Tibial artery (tissue), 4 donors: ENCODE results near the gene ZNF726.

Experiments
- DNase-seq, 2 donors: peaks; one replicate each; pipeline ENCODE4 v3.0.0-alpha.2; 2019
- H3K27ac ChIP-seq, 2 donors: fragments of 200-600 bp; sonication (generic) in 1 of 2; 1 replicate in 1 of 2; 2 replicates in 1 of 2; pipeline ENCODE4 v1.5.1; 2018 to 2019; ENCODE audit warnings: mild to moderate bottlenecking in 1 of 2
- H3K27me3 ChIP-seq, 2 donors: fragments of 200-600 bp; sonication (generic) in 1 of 2; one replicate each; pipeline versions ENCODE4 v1.5.1 to v1.6.0; 2016 to 2019
- H3K36me3 ChIP-seq, 3 donors: fragments of 200-600 bp; sonication (generic) in 2 of 3; one replicate each; pipeline ENCODE4 v1.5.1; 2016 to 2019; ENCODE audit warnings: mild to moderate bottlenecking in 2 of 3
- H3K4me1 ChIP-seq, 4 donors: fragments of 200-600 bp; sonication (generic) in 2 of 4; 1 replicate in 3 of 4; 2 replicates in 1 of 4; pipeline ENCODE4 v1.5.1; 2016 to 2019
- H3K4me3 ChIP-seq, 2 donors: fragments of 200-600 bp; sonication (generic) in 1 of 2; 1 replicate in 1 of 2; 2 replicates in 1 of 2; pipeline ENCODE4 v1.5.1; 2018 to 2019; ENCODE audit warnings: mild to moderate bottlenecking in 2 of 2
- H3K9me3 ChIP-seq, 3 donors: fragments of 200-600 bp; sonication (generic) in 1 of 3; one replicate each; pipeline ENCODE4 v1.5.1; 2016 to 2019
- intact Hi-C: fragments of 100-400 bp; cut with DNase I; formaldehyde crosslinking; loops from one replicate; pipeline ENCODE4 v1.15.0; 2023; ENCODE audit warnings: low total_unique reads
- TF ChIP-seq, protein P1 (sequence below), 2 experiments: fragments of 200-600 bp in 1 of 2; fragments of 450-650 bp in 1 of 2; IDR thresholded peaks; one replicate each; pipeline ENCODE4 v1.5.1; 2017 to 2019; ENCODE audit warnings: antibody characterized with exemption in 2 of 2, mild to moderate bottlenecking in 1 of 2, moderate library complexity in 1 of 2

Gene ZNF726

DNA sequence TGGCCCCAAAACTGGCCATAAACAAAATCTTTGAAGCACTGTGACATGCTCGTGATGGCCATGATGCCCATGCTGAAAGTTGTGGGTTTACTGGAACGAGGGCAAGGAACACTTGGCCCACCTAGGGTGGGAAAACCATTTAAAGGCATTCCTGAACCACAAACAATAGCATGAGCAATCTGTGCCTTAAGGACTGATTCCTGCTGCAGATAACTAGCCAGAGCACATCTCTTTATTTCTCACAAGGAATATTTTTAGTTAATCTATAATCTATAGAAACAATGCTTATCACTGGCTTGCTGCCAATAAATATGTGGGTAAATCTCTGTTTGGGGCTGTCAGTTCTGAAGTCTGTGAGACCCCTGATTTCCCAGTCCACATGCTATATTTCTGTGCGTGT is 10.3 kb upstream of the ZNF726 start:
- H3K4me3 ChIP-seq: no peak overlapping the region
- intact Hi-C loops: no loop called here
- no peaks in the 10 kb centered on the region for H3K4me1 ChIP-seq
- H3K27me3 ChIP-seq: no peaks in the 10 kb centered on the region
- no peak overlapping the region for H3K27ac ChIP-seq
- TF ChIP-seq, protein P1, sequence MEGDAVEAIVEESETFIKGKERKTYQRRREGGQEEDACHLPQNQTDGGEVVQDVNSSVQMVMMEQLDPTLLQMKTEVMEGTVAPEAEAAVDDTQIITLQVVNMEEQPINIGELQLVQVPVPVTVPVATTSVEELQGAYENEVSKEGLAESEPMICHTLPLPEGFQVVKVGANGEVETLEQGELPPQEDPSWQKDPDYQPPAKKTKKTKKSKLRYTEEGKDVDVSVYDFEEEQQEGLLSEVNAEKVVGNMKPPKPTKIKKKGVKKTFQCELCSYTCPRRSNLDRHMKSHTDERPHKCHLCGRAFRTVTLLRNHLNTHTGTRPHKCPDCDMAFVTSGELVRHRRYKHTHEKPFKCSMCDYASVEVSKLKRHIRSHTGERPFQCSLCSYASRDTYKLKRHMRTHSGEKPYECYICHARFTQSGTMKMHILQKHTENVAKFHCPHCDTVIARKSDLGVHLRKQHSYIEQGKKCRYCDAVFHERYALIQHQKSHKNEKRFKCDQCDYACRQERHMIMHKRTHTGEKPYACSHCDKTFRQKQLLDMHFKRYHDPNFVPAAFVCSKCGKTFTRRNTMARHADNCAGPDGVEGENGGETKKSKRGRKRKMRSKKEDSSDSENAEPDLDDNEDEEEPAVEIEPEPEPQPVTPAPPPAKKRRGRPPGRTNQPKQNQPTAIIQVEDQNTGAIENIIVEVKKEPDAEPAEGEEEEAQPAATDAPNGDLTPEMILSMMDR (IDR thresholded peaks at IDR 0.05): no peak
- peaks cover 0 to 26% (median 22%) of the 10 kb centered on the region in 3 donors for H3K9me3 ChIP-seq
- no peak for DNase-seq
- no peaks in the 10 kb centered on the region for H3K36me3 ChIP-seq

DNA sequence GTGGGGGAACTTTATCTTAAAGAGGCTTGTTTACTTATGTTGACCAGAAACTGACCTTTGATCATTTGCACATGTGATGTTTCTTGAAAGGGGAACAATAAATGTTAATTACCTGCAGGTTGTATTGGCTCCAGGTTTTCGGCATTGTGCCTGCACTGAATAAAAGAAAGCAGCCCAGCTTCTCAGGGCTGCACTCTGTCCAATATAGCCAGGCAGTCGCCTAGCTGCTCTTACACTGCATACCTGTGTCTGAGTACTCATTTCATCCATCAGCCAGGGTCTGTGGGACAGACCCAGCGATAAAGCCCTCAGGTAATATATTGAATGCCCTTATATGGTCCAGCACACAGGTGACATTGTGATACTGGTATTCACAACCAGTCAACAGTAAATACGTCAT is 8.9 kb upstream of the ZNF726 start:
- H3K27me3 ChIP-seq: no peaks in the 10 kb centered on the region
- intact Hi-C loops: no loop called here
- H3K4me3 ChIP-seq: no peak overlapping the region
- TF ChIP-seq, protein P1 (IDR thresholded peaks at IDR 0.05): no peak
- H3K36me3 ChIP-seq: no peaks in the 10 kb centered on the region
- no peaks in the 10 kb centered on the region for H3K4me1 ChIP-seq
- H3K27ac ChIP-seq: no peak overlapping the region
- H3K9me3 ChIP-seq: peaks cover 0 to 26% (median 22%) of the 10 kb centered on the region in 3 donors
- DNase-seq: no peak

DNA sequence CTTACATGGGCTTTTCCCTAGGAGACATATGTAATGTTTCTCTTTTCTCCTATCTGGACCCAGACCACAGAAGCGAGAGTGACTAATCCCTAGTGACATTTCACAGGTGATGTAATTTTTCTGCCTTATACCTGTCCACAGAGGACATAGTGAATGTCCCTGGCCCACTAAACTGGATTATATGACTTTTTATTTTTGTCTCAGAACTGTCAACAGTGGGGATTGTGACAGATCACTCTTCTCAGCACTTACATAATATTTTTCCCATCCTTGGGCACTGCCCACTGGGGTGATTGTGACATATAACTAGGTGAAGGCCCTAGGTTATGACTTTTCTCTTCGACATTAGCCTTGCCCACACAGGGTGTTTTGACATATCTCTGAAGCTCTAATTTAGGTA is 7.9 kb upstream of the ZNF726 start:
- H3K9me3 ChIP-seq: peaks cover 0 to 26% (median 22%) of the 10 kb centered on the region in 3 donors
- H3K27me3 ChIP-seq: no peaks in the 10 kb centered on the region
- H3K4me3 ChIP-seq: no peak overlapping the region
- TF ChIP-seq, protein P1 (IDR thresholded peaks at IDR 0.05): no peak
- DNase-seq: no peak
- no peaks in the 10 kb centered on the region for H3K4me1 ChIP-seq
- intact Hi-C loops: no loop called here
- no peak overlapping the region for H3K27ac ChIP-seq
- H3K36me3 ChIP-seq: no peaks in the 10 kb centered on the region

DNA sequence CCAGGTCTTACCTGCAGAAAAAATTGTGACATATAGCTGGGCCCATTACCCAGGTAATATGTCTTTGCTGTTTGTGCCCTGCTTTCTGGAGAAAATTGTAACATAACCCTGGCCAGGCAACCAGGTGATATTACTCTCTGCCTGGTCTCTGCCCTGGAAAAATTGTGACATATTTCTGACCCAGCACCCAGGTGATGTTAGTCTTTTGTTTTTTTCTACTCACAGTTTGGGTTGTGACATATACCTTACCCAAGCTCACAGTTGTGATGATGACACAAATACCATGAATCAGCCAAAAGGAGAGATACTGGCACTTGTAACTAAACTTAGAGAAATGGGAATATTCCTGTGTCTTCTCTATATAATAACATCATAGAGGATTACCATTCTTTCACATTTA is 6.5 kb upstream of the ZNF726 start:
- no peak overlapping the region for H3K27ac ChIP-seq
- H3K36me3 ChIP-seq: no peaks in the 10 kb centered on the region
- TF ChIP-seq, protein P1 (IDR thresholded peaks at IDR 0.05): no peak
- intact Hi-C loops: no loop called here
- H3K27me3 ChIP-seq: no peaks in the 10 kb centered on the region
- no peak for DNase-seq
- no peak overlapping the region for H3K4me3 ChIP-seq
- H3K9me3 ChIP-seq: peaks cover 0 to 26% (median 22%) of the 10 kb centered on the region in 3 donors
- no peaks in the 10 kb centered on the region for H3K4me1 ChIP-seq

DNA sequence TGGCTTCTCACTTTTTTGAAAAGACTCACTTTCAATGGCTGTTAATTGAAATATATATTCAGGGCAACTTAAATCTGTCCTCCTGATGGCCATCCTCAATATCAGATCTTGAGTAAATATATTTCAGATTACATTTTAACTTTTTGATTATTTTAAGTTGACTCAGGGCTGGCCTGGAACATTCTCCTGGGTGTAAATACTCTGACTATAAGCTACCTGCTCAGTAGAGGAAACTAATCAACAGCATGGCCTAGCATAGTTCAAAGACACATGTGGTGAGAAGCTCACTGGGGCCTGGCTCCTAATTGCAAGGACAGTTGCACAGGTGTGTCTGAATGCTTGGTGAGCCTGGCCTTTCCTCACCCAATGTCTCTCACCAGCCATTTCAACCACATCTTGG is 5.5 kb upstream of the ZNF726 start:
- Histone ChIP-seq H3K9me3 (peaks cover 0 to 19% (median 16%) of the 10 kb centered on the region in 3 donors), H3K4me3 (no peak overlapping the region), H3K27ac (no peak overlapping the region), H3K36me3 (no peaks in the 10 kb centered on the region), H3K27me3 (no peaks in the 10 kb centered on the region), H3K4me1 (no peaks in the 10 kb centered on the region)
- TF ChIP-seq, protein P1 (IDR thresholded peaks at IDR 0.05): no peak
- intact Hi-C loops: no loop called here
- no peak for DNase-seq

DNA sequence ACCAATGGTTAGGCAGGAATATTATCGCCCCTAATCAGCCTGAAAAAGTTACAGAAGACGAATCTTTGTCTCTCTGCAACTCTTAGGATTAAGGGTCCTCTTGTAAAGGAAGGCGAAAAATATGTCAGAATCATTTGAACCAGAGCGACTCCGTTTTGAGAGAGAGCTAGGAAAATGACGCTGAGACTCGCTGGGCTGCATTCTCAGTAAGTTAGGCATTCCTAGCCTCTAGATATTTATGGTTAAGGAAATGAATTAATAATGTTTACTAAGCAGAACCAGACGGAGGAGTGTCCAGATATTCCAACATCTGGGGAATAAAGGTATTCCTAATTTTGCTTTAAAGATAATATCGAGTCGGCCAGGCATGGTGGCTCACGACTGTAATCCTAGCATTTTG is 755 bp upstream of the ZNF726 start:
- no peak for DNase-seq
- intact Hi-C loops: no loop called here
- H3K4me3 ChIP-seq: peak overlapping the region; percentile 63 to 70

More for the DNA sequence above, 755 bp upstream of the ZNF726 start:
- H3K4me1 ChIP-seq: peaks cover 0 to 7% (median 0%) of the 10 kb centered on the region in 4 donors
- TF ChIP-seq, protein P1 (IDR thresholded peaks at IDR 0.05): no peak
- no peaks in the 10 kb centered on the region for H3K27me3 ChIP-seq
- no peak overlapping the region for H3K27ac ChIP-seq
- H3K36me3 ChIP-seq: no peaks in the 10 kb centered on the region
- H3K9me3 ChIP-seq: no peaks in the 10 kb centered on the region
